Testis (tissue), 3 donors: Measurements from ENCODE around the gene SLC25A36. TPM values are rescaled to one million over a fixed set of nuclear protein-coding genes. Genes with fewer than 3 reads are reported as not detected.
A peak's percentile ranks its signal among the peaks of the same experiment; 100 is the strongest.
"Not testable (repeated sequence)": the region's sequence is repeated elsewhere in the genome, so short reads cannot be mapped to it uniquely, and the experiment has no call there.

Source experiments
- DNase-seq: peaks from one replicate; pipeline ENCODE4 v3.0.0-alpha.2; 2019
- H3K27ac ChIP-seq, 2 donors: fragments of 200-600 bp; sonication (generic); one replicate each; pipeline ENCODE4 v1.5.1; 2019
- H3K27me3 ChIP-seq: fragments of 200-600 bp; sonication (generic); one replicate; pipeline ENCODE4 v1.5.1; 2019
- H3K36me3 ChIP-seq: fragments of 200-600 bp; sonication (generic); one replicate; pipeline ENCODE4 v1.5.1; 2017; ENCODE audit warnings: low read depth; ENCODE audit errors: missing control alignments
- H3K4me1 ChIP-seq: fragments of 200-600 bp; sonication (generic); one replicate; pipeline ENCODE4 v1.5.1; 2019
- H3K4me3 ChIP-seq, 2 donors: fragments of 200-600 bp; sonication (generic); one replicate each; pipeline ENCODE4 v1.5.1; 2017 to 2019
- H3K9me3 ChIP-seq: fragments of 200-600 bp; sonication (generic); one replicate; pipeline ENCODE4 v1.5.1; 2017
- POLR2A ChIP-seq: fragments of 450-650 bp; IDR thresholded peaks from one replicate; pipeline ENCODE4 v1.6.1; 2017; ENCODE audit warnings: antibody characterized with exemption, mild to moderate bottlenecking, moderate library complexity
- WGBS, 2 donors: methylation state at CpG; one replicate each; pipeline ENCODE4 v1.1.5; 2018; 5-methylcytosine and 5-hydroxymethylcytosine counted together
- intact Hi-C: fragments of 100-400 bp; cut with DNase I; formaldehyde crosslinking; loops from one replicate; pipeline ENCODE4 v1.15.1; 2023; ENCODE audit warnings: low total_unique reads
- polyA plus RNA-seq: library from polyadenylated mRNA; stranded (reverse); fragments of 350-450 nt; fragmentation: Illumina TruSeq; extraction: RNeasy Lipid Tissue Mini Kit (QIAGEN cat#74804); gene quantifications from one replicate; pipeline ENCODE4 v1.2.3, GENCODE V29; 2014; ENCODE audit warnings: low read depth, low replicate concordance; ENCODE audit not compliant: insufficient read depth
- total RNA-seq, 2 donors: library from RNA; depleted of rRNA; stranded (reverse); fragments of >200 nt; gene quantifications; one replicate each; pipeline ENCODE4 v1.2.3, GENCODE V29; 2016
- TF ChIP-seq, protein P1 (sequence below), 3 experiments: fragments of 450-650 bp in 2 of 3; fragments of 200-600 bp in 1 of 3; sonication (generic) in 1 of 3; IDR thresholded peaks; one replicate each; pipeline ENCODE4 v1.5.1; 2016 to 2019; ENCODE audit warnings: antibody characterized with exemption in 3 of 3, mild to moderate bottlenecking in 2 of 3, moderate library complexity in 1 of 3

The SLC25A36 gene
- total and polyA plus RNA-seq, 3 donors from 2014 or later, result 56.8 to 162 (median 109) TPM

DNA sequence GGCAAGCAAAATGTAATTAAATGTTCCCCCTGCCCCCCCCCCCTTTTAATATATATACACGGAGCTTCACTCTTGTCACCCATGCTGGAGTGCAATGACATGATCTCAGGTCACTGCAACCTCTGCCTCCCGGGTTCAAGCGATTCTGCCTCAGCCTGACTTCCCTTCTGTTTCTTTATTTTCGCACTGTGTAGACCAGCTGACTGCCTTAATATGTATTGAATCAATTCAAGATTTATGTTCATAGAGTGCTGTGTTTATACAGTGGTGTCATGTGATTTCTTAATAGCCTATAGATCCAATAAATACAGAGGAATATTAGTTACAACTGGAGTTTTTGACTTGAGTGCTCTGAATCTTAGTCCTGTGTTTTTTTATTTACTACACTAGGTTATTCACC, 39.0 kb downstream of the SLC25A36 start:
- Histone ChIP-seq H3K4me3 (no peak overlapping the region), H3K27ac (no peak overlapping the region), H3K36me3 (no peaks in the 10 kb centered on the region), H3K9me3 (no peaks in the 10 kb centered on the region), H3K4me1 (no peaks in the 10 kb centered on the region), H3K27me3 (no peaks in the 10 kb centered on the region)
- intact Hi-C loops, result no loop called here
- no peak for TF ChIP-seq POLR2A
- TF ChIP-seq, protein P1, sequence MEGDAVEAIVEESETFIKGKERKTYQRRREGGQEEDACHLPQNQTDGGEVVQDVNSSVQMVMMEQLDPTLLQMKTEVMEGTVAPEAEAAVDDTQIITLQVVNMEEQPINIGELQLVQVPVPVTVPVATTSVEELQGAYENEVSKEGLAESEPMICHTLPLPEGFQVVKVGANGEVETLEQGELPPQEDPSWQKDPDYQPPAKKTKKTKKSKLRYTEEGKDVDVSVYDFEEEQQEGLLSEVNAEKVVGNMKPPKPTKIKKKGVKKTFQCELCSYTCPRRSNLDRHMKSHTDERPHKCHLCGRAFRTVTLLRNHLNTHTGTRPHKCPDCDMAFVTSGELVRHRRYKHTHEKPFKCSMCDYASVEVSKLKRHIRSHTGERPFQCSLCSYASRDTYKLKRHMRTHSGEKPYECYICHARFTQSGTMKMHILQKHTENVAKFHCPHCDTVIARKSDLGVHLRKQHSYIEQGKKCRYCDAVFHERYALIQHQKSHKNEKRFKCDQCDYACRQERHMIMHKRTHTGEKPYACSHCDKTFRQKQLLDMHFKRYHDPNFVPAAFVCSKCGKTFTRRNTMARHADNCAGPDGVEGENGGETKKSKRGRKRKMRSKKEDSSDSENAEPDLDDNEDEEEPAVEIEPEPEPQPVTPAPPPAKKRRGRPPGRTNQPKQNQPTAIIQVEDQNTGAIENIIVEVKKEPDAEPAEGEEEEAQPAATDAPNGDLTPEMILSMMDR (IDR thresholded peaks at IDR 0.05), result no peak
- no peak for DNase-seq
- 72 to 80% methylated on average over 4 of the region's 4 CpGs for WGBS, 2 donors

DNA sequence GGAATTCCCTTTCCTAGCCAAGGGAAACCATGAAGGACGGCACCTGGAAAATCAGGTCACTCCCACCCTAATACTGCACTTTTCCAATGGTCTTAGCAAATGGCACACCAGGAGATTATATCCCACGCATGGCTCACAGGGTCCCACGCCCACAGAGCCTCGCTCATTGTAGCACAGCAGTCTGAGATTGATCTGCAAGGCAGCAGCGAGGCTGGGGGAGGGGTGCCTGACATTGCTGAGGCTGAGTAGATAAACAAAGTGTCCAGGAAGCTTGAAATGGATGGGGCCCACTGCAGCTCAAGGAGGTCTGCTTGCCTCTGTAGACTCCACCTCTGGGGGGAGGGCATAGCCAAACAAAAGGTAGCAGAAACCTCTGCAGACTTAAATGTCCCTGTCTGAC, 46.2 kb downstream of the SLC25A36 start:
- intact Hi-C loops, H3K27me3 ChIP-seq, DNase-seq, H3K4me1 ChIP-seq, H3K9me3 ChIP-seq, H3K27ac ChIP-seq, H3K36me3 ChIP-seq, H3K4me3 ChIP-seq: not testable (repeated sequence)
- WGBS, 2 donors, result 96 to 98% methylated on average over 5 of the region's 5 CpGs

DNA sequence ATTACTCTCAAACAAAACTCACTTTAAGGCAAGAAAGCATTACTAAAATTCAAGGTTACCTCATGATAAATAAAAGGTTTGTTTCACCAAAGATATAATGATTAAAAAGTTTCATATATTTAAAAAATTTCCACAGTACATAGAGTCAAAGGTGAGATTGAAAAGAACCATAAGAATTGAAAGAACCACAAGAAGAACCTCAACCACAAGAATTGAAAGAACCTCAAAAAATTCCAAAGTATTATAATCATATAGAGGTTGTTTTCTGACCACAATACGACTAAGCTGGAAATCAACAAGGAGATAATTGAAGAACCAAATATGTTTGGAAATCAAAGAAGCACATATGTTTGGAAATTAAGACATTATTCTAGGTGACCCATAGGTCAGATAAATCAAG, 52.7 kb downstream of the SLC25A36 start:
- H3K4me1 ChIP-seq, result no peaks in the 10 kb centered on the region
- WGBS, 2 donors, result 77 to 93% methylated on average over 1 of the region's 1 CpG

DNA sequence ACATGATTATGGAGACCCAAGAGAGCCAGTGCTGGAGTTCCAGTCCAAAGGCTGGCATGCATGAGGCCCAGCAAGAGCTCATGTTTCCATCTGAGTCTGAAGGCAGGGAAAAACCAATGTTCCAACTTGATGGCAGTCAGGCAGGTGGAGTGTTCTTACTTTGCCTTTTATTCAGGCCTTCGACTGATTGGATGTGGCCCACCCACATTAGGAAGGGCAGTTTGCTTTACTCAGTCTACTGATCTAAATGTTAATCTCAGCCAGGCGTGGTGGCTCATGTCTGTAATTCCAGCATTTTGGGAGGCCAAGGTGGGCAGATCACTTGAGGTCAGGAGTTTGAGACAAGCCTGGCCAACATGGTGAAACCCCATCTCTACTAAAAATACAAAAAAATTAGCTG, 53.2 kb downstream of the SLC25A36 start:
- H3K9me3 ChIP-seq, DNase-seq, H3K27ac ChIP-seq, H3K27me3 ChIP-seq, H3K4me3 ChIP-seq, intact Hi-C loops, H3K4me1 ChIP-seq, H3K36me3 ChIP-seq: not testable (repeated sequence)
- 91 to 94% methylated on average over 2 of the region's 2 CpGs for WGBS, 2 donors

More for the DNA sequence above, 52.7 kb downstream of the SLC25A36 start:
- intact Hi-C loops, result no loop called here
- Histone ChIP-seq H3K4me3 (no peak overlapping the region), H3K27ac (no peak overlapping the region), H3K9me3 (no peaks in the 10 kb centered on the region), H3K27me3 (no peaks in the 10 kb centered on the region), H3K36me3 (no peaks in the 10 kb centered on the region)
- TF ChIP-seq, protein P1 (IDR thresholded peaks at IDR 0.05), result no peak
- TF ChIP-seq POLR2A, result no peak
- no peak for DNase-seq

DNA sequence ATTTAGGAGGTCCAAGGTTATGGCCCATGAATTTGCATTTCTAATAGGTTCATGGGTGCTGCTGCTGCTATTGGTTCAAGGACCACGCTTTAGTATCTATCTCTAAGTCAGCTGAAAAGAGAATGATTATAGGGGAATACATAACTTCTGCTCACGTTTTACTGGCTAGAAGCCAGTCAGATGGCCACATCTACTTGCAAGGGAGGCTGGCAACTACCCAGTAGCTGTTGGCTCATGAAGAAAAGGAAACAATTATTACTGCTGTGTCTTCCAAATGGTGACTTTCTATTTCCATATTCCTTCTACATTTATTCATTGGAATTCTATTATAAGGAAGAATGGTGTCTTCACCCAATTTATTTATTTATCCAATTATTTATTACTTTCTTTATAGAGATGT, 54.2 kb downstream of the SLC25A36 start:
- Histone ChIP-seq H3K9me3 (no peaks in the 10 kb centered on the region), H3K27ac (no peak overlapping the region), H3K4me1 (no peaks in the 10 kb centered on the region), H3K4me3 (no peak overlapping the region), H3K36me3 (no peaks in the 10 kb centered on the region), H3K27me3 (no peaks in the 10 kb centered on the region)
- intact Hi-C loops, result no loop called here
- 48 to 59% methylated on average over 2 of the region's 2 CpGs for WGBS, 2 donors
- peak; percentile 47 for DNase-seq
- TF ChIP-seq POLR2A, result no peak
- TF ChIP-seq, protein P1 (IDR thresholded peaks at IDR 0.05), result no peak

DNA sequence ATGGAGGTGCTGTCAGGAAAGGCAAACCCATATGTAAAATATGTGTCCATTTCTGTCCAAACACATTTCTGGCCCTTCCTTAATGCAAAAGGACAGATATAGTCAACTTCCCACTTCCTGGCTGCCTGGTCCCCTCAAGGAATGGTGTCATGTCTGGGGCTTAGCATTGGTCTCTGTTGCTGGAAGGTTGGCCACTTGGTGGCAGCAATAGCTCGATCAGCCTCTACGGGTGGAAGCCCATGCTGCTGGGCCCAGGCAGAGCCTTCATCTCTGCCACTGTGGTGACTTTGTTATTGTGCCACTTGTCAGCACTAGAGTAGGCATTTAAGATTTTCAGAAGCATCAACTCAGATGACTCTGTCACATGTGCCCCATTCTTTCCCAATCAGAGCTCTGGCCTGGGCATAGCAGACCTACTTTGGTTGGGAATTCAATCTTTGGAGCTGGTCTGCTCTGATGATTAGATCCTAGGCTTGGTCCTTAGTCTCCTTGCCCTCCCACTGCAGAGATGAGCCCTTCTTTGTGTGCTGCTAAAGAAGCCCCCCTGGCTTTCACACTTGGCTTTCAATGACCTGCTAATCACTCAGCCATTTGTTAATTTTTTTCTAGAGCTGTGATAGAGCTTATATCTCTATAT, 58.5 kb downstream of the SLC25A36 start:
- no peaks in the 10 kb centered on the region for H3K4me1 ChIP-seq
- no peaks in the 10 kb centered on the region for H3K36me3 ChIP-seq
- DNase-seq, result peak; percentile 82
- WGBS, 2 donors, result 19 to 40% methylated on average over 2 of the region's 2 CpGs
- no peak overlapping the region for H3K27ac ChIP-seq
- intact Hi-C loops, result no loop called here
- H3K4me3 ChIP-seq, result no peak overlapping the region
- no peak for TF ChIP-seq POLR2A
- TF ChIP-seq, protein P1 (IDR thresholded peaks at IDR 0.05), result peak; percentile 25 to 54 (median 50)
- no peaks in the 10 kb centered on the region for H3K27me3 ChIP-seq
- H3K9me3 ChIP-seq, result no peaks in the 10 kb centered on the region
